Activated CD4-positive, alpha-beta memory T cell treated with anti-CD3 and anti-CD28 coated beads for 36 hours (primary cell): ENCODE data around the gene TPRN. TPM values are rescaled to one million over a fixed set of nuclear protein-coding genes. Genes with fewer than 3 reads are reported as not detected.
A peak's percentile ranks its signal among the peaks of the same experiment; 100 is the strongest.
"Not testable (repeated sequence)": the region's sequence is repeated elsewhere in the genome, so short reads cannot be mapped to it uniquely, and the experiment has no call there.

Experiments used
- CTCF ChIA-PET: fragments of 350-600 bp; sonication (Branson Sonifier 250); formaldehyde crosslinking; loops from one replicate; lab custom pipeline; 2021; ENCODE audit warnings: antibody characterized with exemption, inconsistent platforms; lab: Charles Lee
- POLR2A ChIA-PET: fragments of 350-600 bp; sonication (Branson Sonifier 250); formaldehyde crosslinking; loops from one replicate; lab custom pipeline; 2021; ENCODE audit warnings: antibody characterized with exemption; lab: Charles Lee
- DNase-seq: peaks from one replicate; pipeline ENCODE4 v3.0.0-alpha.2; 2020
- H3K27ac Mint-ChIP-seq: one replicate; pipeline ENCODE4 v1.8.0; 2021; ENCODE audit warnings: mixed read lengths
- H3K27me3 Mint-ChIP-seq: one replicate; pipeline ENCODE4 v1.8.0; 2021; ENCODE audit warnings: mixed read lengths
- H3K36me3 Mint-ChIP-seq: one replicate; pipeline ENCODE4 v1.8.0; 2021; ENCODE audit warnings: mixed read lengths
- H3K4me1 Mint-ChIP-seq: one replicate; pipeline ENCODE4 v1.8.0; 2021; ENCODE audit warnings: low read depth, mixed read lengths
- H3K4me3 Mint-ChIP-seq: one replicate; pipeline ENCODE4 v1.8.0; 2021; ENCODE audit warnings: mild to moderate bottlenecking, mixed read lengths
- H3K9me3 Mint-ChIP-seq: one replicate; pipeline ENCODE4 v1.8.0; 2021; ENCODE audit warnings: mixed read lengths
- intact Hi-C: fragments of 100-400 bp; cut with micrococcal nuclease; formaldehyde crosslinking; loops from one replicate; pipeline ENCODE4 v1.15.1; 2023
- total RNA-seq, 2 experiments: library from RNA; stranded (reverse); gene quantifications; one replicate each; pipeline ENCODE4 v1.2.3, GENCODE V29; 2021

Gene TPRN, protein sequence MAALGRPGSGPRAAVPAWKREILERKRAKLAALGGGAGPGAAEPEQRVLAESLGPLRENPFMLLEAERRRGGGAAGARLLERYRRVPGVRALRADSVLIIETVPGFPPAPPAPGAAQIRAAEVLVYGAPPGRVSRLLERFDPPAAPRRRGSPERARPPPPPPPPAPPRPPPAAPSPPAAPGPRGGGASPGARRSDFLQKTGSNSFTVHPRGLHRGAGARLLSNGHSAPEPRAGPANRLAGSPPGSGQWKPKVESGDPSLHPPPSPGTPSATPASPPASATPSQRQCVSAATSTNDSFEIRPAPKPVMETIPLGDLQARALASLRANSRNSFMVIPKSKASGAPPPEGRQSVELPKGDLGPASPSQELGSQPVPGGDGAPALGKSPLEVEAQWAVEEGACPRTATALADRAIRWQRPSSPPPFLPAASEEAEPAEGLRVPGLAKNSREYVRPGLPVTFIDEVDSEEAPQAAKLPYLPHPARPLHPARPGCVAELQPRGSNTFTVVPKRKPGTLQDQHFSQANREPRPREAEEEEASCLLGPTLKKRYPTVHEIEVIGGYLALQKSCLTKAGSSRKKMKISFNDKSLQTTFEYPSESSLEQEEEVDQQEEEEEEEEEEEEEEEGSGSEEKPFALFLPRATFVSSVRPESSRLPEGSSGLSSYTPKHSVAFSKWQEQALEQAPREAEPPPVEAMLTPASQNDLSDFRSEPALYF
- total RNA-seq = 1 to 10 TPM; 6.1 to 6.7 TPM

DNA sequence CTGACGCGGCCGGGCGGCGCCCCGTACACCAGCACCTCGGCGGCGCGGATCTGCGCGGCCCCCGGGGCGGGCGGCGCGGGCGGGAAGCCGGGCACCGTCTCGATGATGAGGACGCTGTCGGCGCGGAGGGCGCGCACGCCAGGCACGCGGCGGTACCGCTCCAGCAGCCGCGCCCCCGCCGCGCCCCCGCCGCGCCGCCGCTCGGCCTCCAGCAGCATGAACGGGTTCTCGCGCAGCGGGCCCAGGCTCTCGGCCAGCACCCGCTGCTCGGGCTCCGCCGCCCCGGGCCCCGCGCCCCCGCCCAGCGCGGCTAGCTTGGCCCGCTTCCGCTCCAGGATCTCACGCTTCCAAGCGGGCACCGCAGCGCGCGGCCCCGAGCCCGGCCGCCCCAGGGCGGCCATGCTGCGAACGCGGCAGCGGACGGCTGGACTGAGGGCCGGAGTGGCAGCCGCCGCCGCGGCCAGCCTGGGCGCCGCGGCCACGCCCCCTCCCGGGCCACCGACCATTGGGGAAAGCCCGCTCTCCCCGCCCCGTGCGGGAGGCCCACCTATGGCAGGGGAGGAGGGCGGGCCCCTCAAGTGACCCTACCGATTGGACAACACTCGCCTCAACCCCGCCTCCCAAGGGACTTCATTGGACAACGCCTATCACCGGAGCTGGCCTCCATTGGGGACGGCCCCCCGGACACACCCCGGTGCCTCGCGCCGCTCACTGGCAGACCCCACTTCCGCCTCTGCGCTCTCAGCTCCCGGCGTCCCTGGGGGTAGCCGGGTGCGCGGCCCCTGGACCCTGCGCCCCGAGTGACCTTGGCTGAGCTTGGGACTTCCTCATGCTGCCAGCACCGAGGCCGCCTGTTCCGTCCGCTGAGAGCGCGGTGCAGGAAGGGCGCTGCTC is at the start of gene TPRN:
TPRN (minus strand) TSS at position 431 of the 894 bp plus-strand sequence; CDS start at position 401, 30 bp downstream.
- Mint-ChIP-seq H3K27ac (peak within 1 kb of the TSS; percentile 67), H3K4me3 (peak within 1 kb of the TSS; percentile 82), H3K9me3 (no peaks in the 10 kb centered on the region), H3K36me3 (peaks cover 5% of the 10 kb centered on the region), H3K4me1 (peaks cover 26% of the 10 kb centered on the region), H3K27me3 (no peaks in the 10 kb centered on the region)
- intact Hi-C loops = loop anchor here (1.0 to 10.0 kb wide), 4 partner anchors 12 to 316 kb away; partner anchors contain the start of genes ANAPC2, SSNA1, TRAF2 and TUBB4B
- peak; percentile 99 for DNase-seq
- CTCF ChIA-PET = interaction anchor here (0.9 to 1.5 kb wide), 10 partner anchors 12 to 170 kb away, joined by 3 to 11 read pairs (median 3); partner anchors contain the start of genes ANAPC2, RNF208 and SSNA1
- POLR2A ChIA-PET = interaction anchor here (0.6 to 1.9 kb wide), 9 partner anchors 11 to 101 kb away, joined by 3 to 14 read pairs (median 3); partner anchors contain the start of genes ANAPC2, CYSRT1, DPP7 and NRARP

DNA sequence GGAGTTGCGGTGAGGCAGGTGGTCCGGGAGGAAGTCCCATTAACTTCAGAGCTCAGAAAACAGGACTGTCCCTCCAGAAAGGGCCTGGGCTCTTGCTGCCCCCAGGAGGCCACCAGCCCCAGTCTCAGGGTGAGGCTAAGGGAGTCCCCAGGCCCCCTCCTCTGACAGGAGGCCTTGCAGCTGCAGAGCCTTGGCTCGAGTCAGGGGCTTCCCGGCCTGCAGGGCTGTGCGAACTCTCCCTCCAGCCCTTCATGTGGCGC is 47.3 kb upstream of the TPRN start:
- Mint-ChIP-seq H3K4me3 (no peak overlapping the region), H3K27me3 (no peaks in the 10 kb centered on the region), H3K9me3 (no peaks in the 10 kb centered on the region), H3K4me1 (peaks cover 5% of the 10 kb centered on the region), H3K36me3 (peaks cover 12% of the 10 kb centered on the region), H3K27ac (no peak overlapping the region)
- POLR2A ChIA-PET = no interaction called here
- intact Hi-C loops = no loop called here
- DNase-seq = no peak
- CTCF ChIA-PET = interaction anchor here (0.6 to 3.4 kb wide), 4 partner anchors 8 to 287 kb away, joined by 3 to 11 read pairs (median 4); no protein-coding TSS in a partner anchor

DNA sequence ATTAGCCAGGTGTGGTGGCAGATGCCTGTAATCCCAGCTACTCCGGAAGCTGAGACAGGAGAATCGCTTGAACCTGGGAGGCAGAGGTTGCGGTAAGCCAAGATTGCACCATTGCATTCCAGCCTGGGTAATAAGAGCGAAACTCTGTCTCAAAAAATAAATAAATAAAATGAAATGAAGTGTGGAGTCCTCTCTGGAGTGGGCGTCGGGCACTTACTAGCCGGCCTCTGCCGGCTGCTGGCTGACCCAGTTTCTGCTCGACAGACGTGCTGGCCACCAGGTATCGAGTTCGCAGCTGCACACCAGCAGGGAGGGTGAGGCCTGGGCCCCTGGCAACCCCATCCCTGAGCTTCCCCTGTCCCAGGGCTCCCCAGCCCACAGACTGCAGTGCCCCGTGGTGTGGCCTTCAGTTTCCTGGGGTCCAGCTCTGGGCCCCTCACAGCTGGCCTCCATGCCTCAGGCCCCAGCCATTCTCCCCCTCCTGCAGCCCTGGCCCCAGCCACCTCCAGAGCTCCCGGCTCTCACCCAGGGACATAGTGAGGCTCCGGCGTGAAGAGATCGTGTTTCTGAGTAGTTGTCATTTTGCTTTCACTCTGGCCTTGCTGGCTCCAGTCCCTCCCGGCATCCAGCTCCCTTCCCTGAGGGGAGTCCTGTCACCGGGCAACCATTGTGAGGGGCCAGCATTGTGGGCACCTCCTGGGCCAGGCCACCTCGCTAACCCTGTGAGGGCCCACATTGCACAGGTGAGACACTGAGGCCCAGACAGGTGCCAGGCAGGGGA is 46.8 kb upstream of the TPRN start:
- Mint-ChIP-seq H3K27me3 (no peaks in the 10 kb centered on the region), H3K9me3 (no peaks in the 10 kb centered on the region), H3K4me1 (peaks cover 10% of the 10 kb centered on the region), H3K36me3 (peaks cover 17% of the 10 kb centered on the region), H3K27ac (no peak overlapping the region), H3K4me3 (no peak overlapping the region)
- ChIA-PET POLR2A (no interaction called here), CTCF (interaction anchor here (0.6 to 3.4 kb wide), 3 partner anchors 10 to 288 kb away, joined by 3 to 11 read pairs (median 3); no protein-coding TSS in a partner anchor)
- no peak for DNase-seq
- intact Hi-C loops = no loop called here

DNA sequence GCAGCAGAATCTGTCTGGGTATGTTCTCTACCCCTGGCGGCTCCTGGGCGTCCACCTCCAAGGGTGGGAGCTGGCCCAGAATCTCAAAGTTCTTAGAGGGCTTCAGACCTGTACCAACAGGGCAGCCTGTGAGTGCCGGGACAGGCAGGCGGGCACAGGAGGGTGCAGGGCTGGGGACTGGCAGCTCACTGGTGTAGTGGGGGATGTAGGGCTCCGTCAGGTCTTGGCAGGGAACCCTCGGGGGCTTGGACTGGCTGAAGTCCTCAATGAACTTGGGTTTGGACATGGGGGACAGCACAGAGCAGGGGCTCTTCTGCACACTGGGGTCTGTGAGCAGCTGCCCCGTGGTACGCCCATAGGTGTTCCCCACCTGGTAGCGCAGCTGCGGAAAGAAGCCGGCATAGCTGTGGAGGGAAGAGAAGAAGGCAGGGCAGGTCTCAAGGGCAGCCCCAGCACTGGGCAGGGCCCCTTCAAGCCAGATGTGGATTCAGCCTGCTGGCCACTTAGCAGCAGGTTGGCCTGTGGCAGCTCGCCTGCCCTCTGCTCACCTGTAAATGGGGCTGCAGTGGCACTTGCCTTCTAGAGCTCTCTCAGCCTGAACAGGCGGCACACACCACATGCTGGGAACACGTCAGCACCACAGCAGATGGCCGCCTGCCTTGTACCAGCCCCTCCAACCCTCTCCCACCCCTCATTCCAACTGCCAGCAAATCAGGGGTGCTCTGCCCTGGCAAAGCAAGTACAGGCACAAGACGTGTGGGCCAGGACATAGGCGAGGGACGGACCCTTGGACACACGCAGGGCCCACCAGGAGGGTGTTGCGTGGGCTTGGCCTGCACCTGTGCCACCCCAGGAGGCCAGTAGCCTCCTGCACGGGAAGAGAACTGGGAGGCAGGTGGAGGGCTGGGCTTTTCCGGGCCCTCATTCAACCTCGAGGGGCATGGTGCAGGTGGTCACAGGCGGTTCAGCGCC is 45.2 kb upstream of the TPRN start:
- DNase-seq = no peak
- H3K4me3 Mint-ChIP-seq = no peak overlapping the region
- intact Hi-C loops = no loop called here
- H3K36me3 Mint-ChIP-seq = peaks cover 26% of the 10 kb centered on the region
- no peak overlapping the region for H3K27ac Mint-ChIP-seq
- ChIA-PET POLR2A (interaction anchor here (2.0 kb wide), 1 partner anchor 9 kb away, joined by 5 read pairs; the partner anchor contains the start of gene NELFB), CTCF (interaction anchor here (1.2 to 1.6 kb wide), 2 partner anchors 9 to 211 kb away, joined by 3 to 7 read pairs; no protein-coding TSS in a partner anchor)
- H3K4me1 Mint-ChIP-seq = peaks cover 12% of the 10 kb centered on the region
- no peaks in the 10 kb centered on the region for H3K27me3 Mint-ChIP-seq
- no peaks in the 10 kb centered on the region for H3K9me3 Mint-ChIP-seq

DNA sequence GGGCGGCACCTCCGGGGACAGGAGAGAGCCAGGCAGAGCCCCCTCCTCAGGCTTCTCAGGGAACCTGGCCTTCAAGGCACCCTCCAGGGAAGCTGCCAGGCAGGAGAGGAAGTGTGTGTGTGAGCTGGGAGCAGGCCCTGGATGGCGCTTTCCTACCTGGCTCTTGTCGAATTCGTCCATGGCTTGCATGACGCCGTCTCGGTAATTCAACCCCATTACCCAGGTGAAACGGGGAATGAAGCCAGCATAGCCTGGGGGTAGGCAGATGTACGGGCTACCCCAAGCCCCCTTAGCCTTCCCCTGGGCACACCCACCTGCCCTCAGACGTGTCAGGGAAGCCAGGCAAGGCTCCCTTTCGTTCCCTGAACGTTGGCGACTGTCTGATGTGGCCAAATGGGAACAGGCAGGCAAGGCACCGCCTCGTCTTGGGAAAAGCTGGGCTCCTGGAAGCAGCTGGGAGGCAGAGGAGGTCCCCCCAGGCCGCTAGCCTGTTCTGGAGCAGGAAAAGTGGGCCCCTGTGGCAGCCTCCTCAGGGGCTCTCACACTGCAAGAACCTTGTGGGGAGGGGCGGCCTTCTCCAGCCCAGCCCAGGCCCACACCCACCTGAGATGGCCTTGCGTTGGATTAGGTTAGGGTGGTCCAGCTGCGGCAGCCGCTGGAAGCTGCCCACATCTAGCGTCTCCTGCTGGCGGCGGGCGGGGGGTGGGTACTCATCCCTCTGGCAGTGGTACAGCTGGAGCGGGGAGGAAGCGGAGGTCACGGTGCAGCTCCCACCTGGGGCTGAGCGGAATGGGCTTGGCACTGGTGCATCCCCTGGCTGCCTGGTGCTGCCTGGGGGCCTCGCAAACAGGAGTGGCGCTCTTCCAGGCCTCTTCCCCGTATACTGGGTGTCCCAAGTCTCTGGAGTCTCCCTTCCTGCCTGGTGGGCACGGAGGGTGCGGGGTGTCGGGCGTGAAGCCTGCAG is 44.2 kb upstream of the TPRN start:
- H3K27me3 Mint-ChIP-seq = no peaks in the 10 kb centered on the region
- H3K4me3 Mint-ChIP-seq = no peak overlapping the region
- no peak for DNase-seq
- intact Hi-C loops = loop anchor here (5.0 kb wide), 2 partner anchors 117 to 452 kb away; partner anchors contain the start of gene TMEM141
- no peaks in the 10 kb centered on the region for H3K9me3 Mint-ChIP-seq
- peaks cover 26% of the 10 kb centered on the region for H3K36me3 Mint-ChIP-seq
- ChIA-PET POLR2A (interaction anchor here (1.7 to 2.0 kb wide), 2 partner anchors 10 to 130 kb away, joined by 5 read pairs; partner anchors contain the start of genes DPP7 and NELFB), CTCF (interaction anchor here (1.2 to 1.8 kb wide), 3 partner anchors 8 to 210 kb away, joined by 3 to 7 read pairs (median 7); partner anchors contain the start of gene NELFB)
- peaks cover 12% of the 10 kb centered on the region for H3K4me1 Mint-ChIP-seq
- H3K27ac Mint-ChIP-seq = no peak overlapping the region

DNA sequence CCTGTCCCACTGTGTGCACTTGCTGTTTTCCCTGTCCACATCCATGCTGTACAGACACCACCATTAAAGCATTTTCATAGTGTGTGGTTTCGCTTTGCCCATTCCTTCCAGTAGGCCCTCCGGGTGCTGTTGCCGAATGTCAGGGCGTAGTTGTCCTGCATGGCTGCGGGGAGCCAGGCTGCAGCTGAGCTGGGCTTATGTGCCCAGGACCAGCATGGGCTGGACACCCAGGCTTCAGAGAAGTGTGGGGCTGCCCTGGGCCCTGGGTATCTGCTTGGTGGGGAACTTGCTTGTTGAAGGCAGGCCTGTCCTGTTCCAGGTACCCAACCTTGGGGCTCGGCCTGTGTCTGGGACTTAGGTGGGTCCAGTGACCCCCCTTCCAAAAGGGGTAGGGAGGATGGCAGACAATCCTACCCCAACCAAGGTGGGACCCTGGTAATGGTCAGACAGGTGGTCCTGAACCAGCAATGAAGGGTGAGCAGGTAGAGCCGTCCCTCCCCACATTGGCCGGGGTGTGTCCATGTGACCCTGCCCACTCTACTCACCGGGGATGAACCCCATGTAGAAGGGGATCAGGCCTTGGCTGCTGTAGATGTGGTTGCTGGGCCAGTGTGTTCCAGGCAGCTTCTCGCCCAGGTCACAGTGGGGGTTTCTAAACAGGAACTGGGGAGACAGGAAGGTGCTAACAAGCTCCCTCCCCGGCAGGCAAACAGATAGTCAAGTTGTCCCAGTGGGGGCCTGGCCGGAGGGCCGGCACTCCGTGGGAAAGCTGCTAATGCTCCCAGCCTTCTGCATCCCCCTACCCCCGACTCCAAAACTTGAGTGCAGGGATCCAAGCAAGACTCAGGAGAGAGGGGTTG is 43.3 kb upstream of the TPRN start:
- CTCF ChIA-PET = interaction anchor here (1.8 kb wide), 1 partner anchor 11 kb away, joined by 7 read pairs; the partner anchor contains the start of gene NELFB
- H3K4me3 Mint-ChIP-seq = peak overlapping the region; percentile 83
- DNase-seq = no peak
- H3K27ac Mint-ChIP-seq = no peak overlapping the region
- H3K9me3 Mint-ChIP-seq = no peaks in the 10 kb centered on the region
- no peaks in the 10 kb centered on the region for H3K27me3 Mint-ChIP-seq
- peaks cover 15% of the 10 kb centered on the region for H3K4me1 Mint-ChIP-seq
- POLR2A ChIA-PET = interaction anchor here (1.7 to 4.5 kb wide), 3 partner anchors 10 to 129 kb away, joined by 5 to 65 read pairs (median 5); partner anchors contain the start of genes DPP7 and NELFB
- intact Hi-C loops = loop anchor here (5.0 kb wide), 2 partner anchors 117 to 452 kb away; partner anchors contain the start of gene TMEM141
- peaks cover 26% of the 10 kb centered on the region for H3K36me3 Mint-ChIP-seq

DNA sequence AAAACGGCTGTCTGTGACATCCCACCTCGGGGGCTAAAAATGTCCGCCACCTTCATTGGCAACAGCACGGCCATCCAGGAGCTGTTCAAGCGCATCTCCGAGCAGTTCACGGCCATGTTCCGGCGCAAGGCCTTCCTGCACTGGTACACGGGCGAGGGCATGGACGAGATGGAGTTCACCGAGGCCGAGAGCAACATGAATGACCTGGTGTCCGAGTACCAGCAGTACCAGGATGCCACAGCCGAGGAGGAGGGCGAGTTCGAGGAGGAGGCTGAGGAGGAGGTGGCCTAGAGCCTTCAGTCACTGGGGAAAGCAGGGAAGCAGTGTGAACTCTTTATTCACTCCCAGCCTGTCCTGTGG is 42.7 kb upstream of the TPRN start:
- not testable (repeated sequence) for H3K9me3 Mint-ChIP-seq
- H3K4me3 Mint-ChIP-seq = peak overlapping the region; percentile 83

More for the DNA sequence above, 42.7 kb upstream of the TPRN start:
- H3K27me3 Mint-ChIP-seq, H3K27ac Mint-ChIP-seq, DNase-seq: not testable (repeated sequence)
- Mint-ChIP-seq H3K36me3 (peaks cover 26% of the 10 kb centered on the region), H3K4me1 (peaks cover 19% of the 10 kb centered on the region)
- intact Hi-C loops = loop anchor here (5.0 kb wide), 2 partner anchors 116 to 451 kb away; partner anchors contain the start of gene TMEM141
- POLR2A ChIA-PET = interaction anchor here (1.1 to 4.5 kb wide), 4 partner anchors 11 to 114 kb away, joined by 3 to 65 read pairs (median 6); partner anchors contain the start of genes ANAPC2, NELFB and SSNA1
- CTCF ChIA-PET = interaction anchor here (0.9 to 1.8 kb wide), 4 partner anchors 11 to 202 kb away, joined by 3 to 7 read pairs (median 4); partner anchors contain the start of gene NELFB
